Epidermal melanocyte (primary cell): ENCODE results near the gene MRAS.

Experiments
- DNase-seq: peaks from one replicate; pipeline ENCODE4 v3.0.0; 2011; ENCODE audit warnings: low spot score; ENCODE audit not compliant: insufficient read length

MRAS gene

GRCh38 chr3:138384976-138385375 is 36.6 kb downstream of the MRAS start:
- DNase-seq: no peak

- DNase-seq: no peak
These were observed 40.8 kb downstream of the MRAS start for GRCh38 chr3:138389144-138389601.

GRCh38 chr3:138389841-138390581 is 41.6 kb downstream of the MRAS start:
- no peak for DNase-seq

GRCh38 chr3:138390582-138390932 is 42.2 kb downstream of the MRAS start:
- no peak for DNase-seq

- no peak for DNase-seq
These were observed 45.8 kb downstream of the MRAS start for GRCh38 chr3:138394156-138394555.

GRCh38 chr3:138394686-138395085 is 46.3 kb downstream of the MRAS start:
- no peak for DNase-seq

GRCh38 chr3:138395865-138396751 is 47.7 kb downstream of the MRAS start:
- no peak for DNase-seq

- no peak for DNase-seq
These were observed 48.5 kb downstream of the MRAS start for GRCh38 chr3:138396752-138397410.

- DNase-seq: no peak
These were observed 49.6 kb downstream of the MRAS start for GRCh38 chr3:138397983-138398382.

GRCh38 chr3:138398791-138399575 is 50.6 kb downstream of the MRAS start:
- DNase-seq: no peak

- DNase-seq: no peak
These were observed 51.4 kb downstream of the MRAS start for GRCh38 chr3:138399766-138400165.

GRCh38 chr3:138400651-138401070 is 52.3 kb downstream of the MRAS start:
- no peak for DNase-seq

- DNase-seq: no peak
These were observed 53.5 kb downstream of the MRAS start for GRCh38 chr3:138401834-138402233.

- no peak for DNase-seq
These were observed 55.7 kb downstream of the MRAS start for GRCh38 chr3:138404121-138404520.

GRCh38 chr3:138405001-138405400 is 56.6 kb downstream of the MRAS start:
- DNase-seq: no peak

GRCh38 chr3:138405486-138405885 is 57.1 kb downstream of the MRAS start:
- no peak for DNase-seq

- DNase-seq: no peak
These were observed 58.2 kb downstream of the MRAS start for GRCh38 chr3:138406606-138407005.

- DNase-seq: no peak
These were observed 59.0 kb downstream of the MRAS start for GRCh38 chr3:138407236-138407907.

- no peak for DNase-seq
These were observed 60.6 kb downstream of the MRAS start for GRCh38 chr3:138408751-138409570.
